Tibial nerve (tissue), 4 donors: ENCODE measurements around the gene RPL37A. TPM values are rescaled to one million over a fixed set of nuclear protein-coding genes. Genes with fewer than 3 reads are reported as not detected.

Experiments used
- DNase-seq, 2 donors: peaks; one replicate each; pipeline ENCODE4 v3.0.0-alpha.2; 2019; ENCODE audit warnings: low spot score in 2 of 2
- H3K27ac ChIP-seq, 4 donors: fragments of 200-600 bp; sonication (generic) in 3 of 4; one replicate each; pipeline ENCODE4 v1.5.1; 2017 to 2019; ENCODE audit warnings: mild to moderate bottlenecking in 1 of 4
- H3K27me3 ChIP-seq, 2 donors: fragments of 200-600 bp; sonication (generic) in 1 of 2; one replicate each; pipeline versions ENCODE4 v1.5.1 to v1.6.0; 2017 to 2019
- H3K36me3 ChIP-seq, 3 donors: fragments of 200-600 bp; sonication (generic); one replicate each; pipeline ENCODE4 v1.5.1; 2018 to 2019
- H3K4me1 ChIP-seq, 4 donors: fragments of 200-600 bp; sonication (generic) in 3 of 4; one replicate each; pipeline ENCODE4 v1.5.1; 2017 to 2019
- H3K4me3 ChIP-seq, 4 donors: fragments of 200-600 bp; sonication (generic) in 3 of 4; one replicate each; pipeline ENCODE4 v1.5.1; 2017 to 2019; ENCODE audit warnings: mild to moderate bottlenecking in 1 of 4, moderate library complexity in 1 of 4
- H3K9me3 ChIP-seq, 4 donors: fragments of 200-600 bp; sonication (generic) in 3 of 4; one replicate each; pipeline ENCODE4 v1.5.1; 2017 to 2019
- CTCF ChIP-seq, 5 experiments: fragments of 200-600 bp in 3 of 5; fragments of 450-650 bp in 2 of 5; sonication (generic) in 3 of 5; IDR thresholded peaks; one replicate each; pipeline ENCODE4 v1.5.1; 2016 to 2019; ENCODE audit warnings: antibody characterized with exemption in 5 of 5, mild to moderate bottlenecking in 3 of 5, moderate library complexity in 2 of 5
- EP300 ChIP-seq, 2 donors: sonication (generic); formaldehyde crosslinking; IDR thresholded peaks; one replicate each; pipeline ENCODE4 v1.6.1; 2017; ENCODE audit warnings: antibody characterized with exemption in 2 of 2, mild to moderate bottlenecking in 1 of 2
- POLR2A ChIP-seq, 2 donors: fragments of 450-650 bp; IDR thresholded peaks; one replicate each; pipeline ENCODE4 v1.6.1; 2017; ENCODE audit warnings: antibody characterized with exemption in 2 of 2, mild to moderate bottlenecking in 2 of 2, moderate library complexity in 2 of 2
- WGBS, 2 donors: methylation state at CpG; one replicate each; pipeline ENCODE4 v1.1.5; 2018; 5-methylcytosine and 5-hydroxymethylcytosine counted together
- total RNA-seq, 4 donors: library from RNA; depleted of rRNA; stranded (reverse); fragments of >200 nt; gene quantifications; one replicate each; pipeline ENCODE4 v1.1.0, GENCODE V29; 2016

The RPL37A gene
- total RNA-seq, 4 donors from 2014 or later = 1,138 to 2,228 (median 1,396) TPM

GRCh38 chr2:216500572-216500971 is 1.9 kb downstream of the RPL37A start:
- Histone ChIP-seq H3K27ac (no peak overlapping the region), H3K4me3 (no peak overlapping the region), H3K9me3 (no peaks in the 10 kb centered on the region), H3K36me3 (peaks cover 0 to 63% (median 30%) of the 10 kb centered on the region in 3 donors), H3K27me3 (no peaks in the 10 kb centered on the region), H3K4me1 (peaks cover 0 to 50% (median 13%) of the 10 kb centered on the region in 4 donors)
- no peak for TF ChIP-seq POLR2A (IDR thresholded peaks at IDR 0.05)
- TF ChIP-seq EP300 (IDR thresholded peaks at IDR 0.05) = no peak
- TF ChIP-seq CTCF (IDR thresholded peaks at IDR 0.05) = no peak
- 90 to 91% methylated on average over 2 of the region's 2 CpGs for WGBS, 2 donors
- DNase-seq = no peak

GRCh38 chr2:216501854-216502253 is 3.2 kb downstream of the RPL37A start:
- Histone ChIP-seq H3K4me1 (peaks cover 0 to 50% (median 13%) of the 10 kb centered on the region in 4 donors), H3K36me3 (peaks cover 0 to 69% (median 30%) of the 10 kb centered on the region in 3 donors)

GRCh38 chr2:216502381-216503158 is 3.9 kb downstream of the RPL37A start:
- no peak for TF ChIP-seq CTCF (IDR thresholded peaks at IDR 0.05)
- no peaks in the 10 kb centered on the region for H3K9me3 ChIP-seq
- 75 to 83% methylated on average over 7 of the region's 7 CpGs for WGBS, 2 donors

More at GRCh38 chr2:216501854-216502253, 3.2 kb downstream of the RPL37A start:
- DNase-seq = no peak
- Histone ChIP-seq H3K4me3 (no peak overlapping the region), H3K27me3 (no peaks in the 10 kb centered on the region), H3K9me3 (no peaks in the 10 kb centered on the region), H3K27ac (no peak overlapping the region)
- TF ChIP-seq CTCF (IDR thresholded peaks at IDR 0.05) = no peak
- TF ChIP-seq EP300 (IDR thresholded peaks at IDR 0.05) = no peak
- no peak for TF ChIP-seq POLR2A (IDR thresholded peaks at IDR 0.05)
- 89 to 91% methylated on average over 8 of the region's 8 CpGs for WGBS, 2 donors

GRCh38 chr2:216503159-216503629 is 4.5 kb downstream of the RPL37A start:
- WGBS, 2 donors = 89 to 91% methylated on average over 6 of the region's 6 CpGs
- H3K36me3 ChIP-seq = peaks cover 0 to 69% (median 30%) of the 10 kb centered on the region in 3 donors
- H3K4me1 ChIP-seq = peaks cover 0 to 45% (median 6%) of the 10 kb centered on the region in 4 donors
- TF ChIP-seq EP300 (IDR thresholded peaks at IDR 0.05) (no peak), CTCF (IDR thresholded peaks at IDR 0.05) (no peak), POLR2A (IDR thresholded peaks at IDR 0.05) (no peak)
- H3K9me3 ChIP-seq = no peaks in the 10 kb centered on the region
- no peaks in the 10 kb centered on the region for H3K27me3 ChIP-seq
- no peak for DNase-seq
- no peak overlapping the region for H3K4me3 ChIP-seq
- H3K27ac ChIP-seq = no peak overlapping the region

More at GRCh38 chr2:216502381-216503158, 3.9 kb downstream of the RPL37A start:
- Histone ChIP-seq H3K4me1 (peaks cover 0 to 47% (median 11%) of the 10 kb centered on the region in 4 donors), H3K27ac (no peak overlapping the region), H3K36me3 (peaks cover 0 to 69% (median 30%) of the 10 kb centered on the region in 3 donors), H3K27me3 (no peaks in the 10 kb centered on the region), H3K4me3 (no peak overlapping the region)
- DNase-seq = no peak

GRCh38 chr2:216503697-216504375 is 5.2 kb downstream of the RPL37A start:
- Histone ChIP-seq H3K9me3 (no peaks in the 10 kb centered on the region), H3K27ac (no peak overlapping the region), H3K4me3 (no peak overlapping the region), H3K4me1 (peaks cover 0 to 45% (median 6%) of the 10 kb centered on the region in 4 donors), H3K36me3 (peaks cover 0 to 69% (median 30%) of the 10 kb centered on the region in 3 donors), H3K27me3 (no peaks in the 10 kb centered on the region)
- TF ChIP-seq CTCF (IDR thresholded peaks at IDR 0.05) (no peak), EP300 (IDR thresholded peaks at IDR 0.05) (no peak), POLR2A (IDR thresholded peaks at IDR 0.05) (no peak)
- 56 to 60% methylated on average over 5 of the region's 5 CpGs for WGBS, 2 donors
- no peak for DNase-seq
